Measurements from ENCODE around the gene QRICH1. TPM values are rescaled to one million over a fixed set of nuclear protein-coding genes. Genes with fewer than 3 reads are reported as not detected.
A peak's percentile ranks its signal among the peaks of the same experiment; 100 is the strongest.

Gene QRICH1
- total RNA-seq, 1 experiment from 2014 or later: 96.1 TPM

GRCh38 chr3:49132073-49132436 lies 38.2 kb upstream of the QRICH1 start:
- H3K27ac Mint-ChIP-seq (ENCODE audit: low read depth, unreplicated experiment): peak overlapping the region; percentile 84
- H3K4me3 Mint-ChIP-seq (ENCODE audit: unreplicated experiment): peak overlapping the region; percentile 90
- no peak for TF ChIP-seq CTCF (IDR thresholded peaks at IDR 0.05; ENCODE audit: unreplicated experiment)
- intact Hi-C loops (cut with micrococcal nuclease): no loop called here
- H3K9me3 Mint-ChIP-seq (ENCODE audit: unreplicated experiment): no peaks in the 10 kb centered on the region
- no peaks in the 10 kb centered on the region for H3K27me3 Mint-ChIP-seq (ENCODE audit: insufficient read depth, unreplicated experiment)
- H3K4me1 Mint-ChIP-seq (ENCODE audit: insufficient read depth, unreplicated experiment): peaks cover 16% of the 10 kb centered on the region
- ChIA-PET CTCF (interaction anchor here (0.5 to 1.3 kb wide), 5 partner anchors 10 to 224 kb away, joined by 3 to 6 read pairs (median 3); partner anchors contain the start of gene QRICH1), POLR2A (interaction anchor here (0.6 to 5.0 kb wide), 14 partner anchors 12 to 523 kb away, joined by 3 to 64 read pairs (median 8); partner anchors contain the start of genes IMPDH2, NDUFAF3, QARS1 and QRICH1)
- no peak for DNase-seq (ENCODE audit: unreplicated experiment)
- BruUV-seq (replicated peaks): no TSS peak
- H3K36me3 Mint-ChIP-seq (ENCODE audit: insufficient read depth, unreplicated experiment): peaks cover 36% of the 10 kb centered on the region

- no peaks in the 10 kb centered on the region for H3K9me3 Mint-ChIP-seq (ENCODE audit: unreplicated experiment)
- peak overlapping the region; percentile 84 for H3K27ac Mint-ChIP-seq (ENCODE audit: low read depth, unreplicated experiment)
- ChIA-PET POLR2A (interaction anchor here (0.7 to 5.0 kb wide), 7 partner anchors 11 to 124 kb away, joined by 3 to 64 read pairs (median 15); partner anchors contain the start of genes NDUFAF3, QARS1, QRICH1 and USP19), CTCF (interaction anchor here (0.6 to 1.3 kb wide), 5 partner anchors 19 to 224 kb away, joined by 3 to 6 read pairs (median 3); partner anchors contain the start of gene QRICH1)
- peak overlapping the region; percentile 90 for H3K4me3 Mint-ChIP-seq (ENCODE audit: unreplicated experiment)
- DNase-seq (ENCODE audit: unreplicated experiment): no peak
- peaks cover 39% of the 10 kb centered on the region for H3K36me3 Mint-ChIP-seq (ENCODE audit: insufficient read depth, unreplicated experiment)
- TF ChIP-seq CTCF (IDR thresholded peaks at IDR 0.05; ENCODE audit: unreplicated experiment): no peak
- intact Hi-C loops (cut with micrococcal nuclease): no loop called here
- H3K4me1 Mint-ChIP-seq (ENCODE audit: insufficient read depth, unreplicated experiment): peaks cover 16% of the 10 kb centered on the region
- no peaks in the 10 kb centered on the region for H3K27me3 Mint-ChIP-seq (ENCODE audit: insufficient read depth, unreplicated experiment)
- no TSS peak for BruUV-seq (replicated peaks)
Measured at GRCh38 chr3:49131576-49131975, 37.7 kb upstream of the QRICH1 start.

GRCh38 chr3:49131040-49131439 lies 37.2 kb upstream of the QRICH1 start:
- ChIA-PET CTCF (interaction anchor here (0.6 to 1.1 kb wide), 3 partner anchors 18 to 143 kb away, joined by 3 to 6 read pairs (median 3); no protein-coding TSS in a partner anchor), POLR2A (interaction anchor here (0.6 to 5.0 kb wide), 5 partner anchors 11 to 109 kb away, joined by 3 to 64 read pairs (median 29); partner anchors contain the start of genes NDUFAF3, QARS1, QRICH1 and USP19)
- Mint-ChIP-seq H3K36me3 (ENCODE audit: insufficient read depth, unreplicated experiment) (peaks cover 42% of the 10 kb centered on the region), H3K27ac (ENCODE audit: low read depth, unreplicated experiment) (peak overlapping the region; percentile 84), H3K27me3 (ENCODE audit: insufficient read depth, unreplicated experiment) (no peaks in the 10 kb centered on the region), H3K4me1 (ENCODE audit: insufficient read depth, unreplicated experiment) (peaks cover 16% of the 10 kb centered on the region), H3K9me3 (ENCODE audit: unreplicated experiment) (no peaks in the 10 kb centered on the region), H3K4me3 (ENCODE audit: unreplicated experiment) (peak overlapping the region; percentile 90)
- no TSS peak for BruUV-seq (replicated peaks)
- TF ChIP-seq CTCF (IDR thresholded peaks at IDR 0.05; ENCODE audit: unreplicated experiment): no peak
- DNase-seq (ENCODE audit: unreplicated experiment): no peak
- intact Hi-C loops (cut with micrococcal nuclease): no loop called here

GRCh38 chr3:49124991-49125670 lies 31.3 kb upstream of the QRICH1 start:
- Mint-ChIP-seq H3K4me1 (ENCODE audit: insufficient read depth, unreplicated experiment) (no peaks in the 10 kb centered on the region), H3K27me3 (ENCODE audit: insufficient read depth, unreplicated experiment) (no peaks in the 10 kb centered on the region), H3K27ac (ENCODE audit: low read depth, unreplicated experiment) (no peak overlapping the region), H3K36me3 (ENCODE audit: insufficient read depth, unreplicated experiment) (peaks cover 75% of the 10 kb centered on the region), H3K9me3 (ENCODE audit: unreplicated experiment) (no peaks in the 10 kb centered on the region), H3K4me3 (ENCODE audit: unreplicated experiment) (no peak overlapping the region)
- ChIA-PET CTCF (interaction anchor here (0.6 kb wide), 1 partner anchor 215 kb away, joined by 3 read pairs; no protein-coding TSS in a partner anchor), POLR2A (no interaction called here)
- no peak for DNase-seq (ENCODE audit: unreplicated experiment)
- intact Hi-C loops (cut with micrococcal nuclease): no loop called here
- no TSS peak for BruUV-seq (replicated peaks)
- no peak for TF ChIP-seq CTCF (IDR thresholded peaks at IDR 0.05; ENCODE audit: unreplicated experiment)

Data from MCF 10A (cell line).